BE2C (cell line): Measurements from ENCODE around the gene RAB11FIP3.

ENCODE experiments used
- DNase-seq: peaks from one replicate; pipeline ENCODE4 v3.0.0-alpha.2; 2020
- H3K27me3 ChIP-seq: fragments of 250-450 bp; sonication (Bioruptor Pico); 2 replicates; pipeline ENCODE4 v1.5.1; 2020; ENCODE audit warnings: mild to moderate bottlenecking
- H3K36me3 ChIP-seq: fragments of 250-450 bp; sonication (Bioruptor Pico); 2 replicates; pipeline ENCODE4 v1.5.1; 2020; ENCODE audit warnings: mild to moderate bottlenecking
- H3K4me1 ChIP-seq: fragments of 250-450 bp; sonication (Bioruptor Pico); 2 replicates; pipeline ENCODE4 v1.5.1; 2020
- H3K4me3 ChIP-seq: 2 replicates; pipeline ENCODE4 v1.5.1; 2011; ENCODE audit warnings: low read depth, low read length
- H3K9me3 ChIP-seq: fragments of 250-450 bp; sonication (Bioruptor Pico); 2 replicates; pipeline ENCODE4 v1.5.1; 2020
- CTCF ChIP-seq: IDR thresholded peaks from 2 replicates; pipeline ENCODE4 v1.5.1; 2012; ENCODE audit warnings: mild to moderate bottlenecking, low read depth, low read length

The RAB11FIP3 gene

GRCh38 chr16:552171-552570, 126.7 kb downstream of the RAB11FIP3 start:
- peaks cover 50% of the 10 kb centered on the region for H3K36me3 ChIP-seq
- TF ChIP-seq CTCF, result no peak
- no peaks in the 10 kb centered on the region for H3K27me3 ChIP-seq
- no peak for DNase-seq
- peaks cover 20% of the 10 kb centered on the region for H3K4me1 ChIP-seq
- H3K4me3 ChIP-seq, result no peak overlapping the region
- H3K9me3 ChIP-seq, result no peaks in the 10 kb centered on the region

DNA sequence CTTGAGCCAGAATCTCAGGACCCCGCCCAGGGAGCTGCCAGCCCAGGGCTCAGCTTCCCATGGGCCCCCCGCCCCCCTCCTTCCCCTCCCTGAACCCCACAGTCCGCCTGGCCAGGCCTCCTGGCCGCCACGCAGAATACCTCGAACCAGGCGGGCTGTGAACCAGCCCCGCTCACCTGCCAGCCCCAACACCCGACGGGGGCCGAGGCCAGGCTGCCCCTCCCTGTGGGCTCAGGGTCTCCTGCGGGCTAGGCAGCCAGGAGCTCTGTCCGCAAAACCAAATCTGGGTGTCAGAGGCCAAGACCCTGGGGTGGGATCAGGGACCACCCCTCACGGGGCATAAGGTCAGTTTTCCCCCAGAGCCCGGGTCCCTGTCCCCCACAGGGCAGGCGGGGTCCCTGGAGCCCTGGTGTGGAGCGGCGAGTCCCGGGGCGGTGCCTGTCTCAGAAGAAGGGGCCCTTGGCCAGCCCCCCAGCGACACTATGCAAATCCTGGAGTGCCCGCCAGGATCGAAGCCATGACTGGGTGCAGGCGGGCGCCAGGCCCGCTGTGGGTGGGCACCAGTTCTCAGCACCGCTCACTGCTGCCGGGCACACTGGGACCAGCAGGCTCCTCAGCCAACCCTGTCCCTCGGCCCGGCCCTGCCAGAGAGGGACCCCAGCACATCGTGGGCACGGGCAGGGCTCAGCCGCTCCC, 128.3 kb downstream of the RAB11FIP3 start:
- Histone ChIP-seq H3K4me1 (peaks cover 16% of the 10 kb centered on the region), H3K36me3 (peaks cover 35% of the 10 kb centered on the region), H3K27me3 (no peaks in the 10 kb centered on the region; the same call in 1 of the 2 replicates), H3K4me3 (no peak overlapping the region), H3K9me3 (no peaks in the 10 kb centered on the region)
- no peak for TF ChIP-seq CTCF
- no peak for DNase-seq

DNA sequence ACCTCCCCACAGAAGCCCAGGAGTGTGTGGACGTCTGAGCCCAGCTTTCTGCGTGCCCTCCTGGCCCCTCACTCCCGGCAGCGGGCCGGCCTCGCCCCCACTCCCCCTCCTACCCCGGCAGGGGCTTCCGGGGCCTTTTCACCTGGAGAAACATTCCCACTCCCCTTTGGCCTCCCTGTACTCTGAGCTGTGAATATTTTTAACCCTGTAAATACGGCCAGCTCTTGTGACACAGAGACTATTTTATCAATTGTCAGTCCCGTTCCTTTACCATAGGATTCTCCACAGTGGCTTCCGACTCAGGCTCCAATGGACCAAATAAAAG, 128.8 kb downstream of the RAB11FIP3 start:
- Histone ChIP-seq H3K27me3 (peaks cover 2% of the 10 kb centered on the region), H3K4me3 (no peak overlapping the region), H3K4me1 (peaks cover 16% of the 10 kb centered on the region), H3K36me3 (peaks cover 34% of the 10 kb centered on the region), H3K9me3 (no peaks in the 10 kb centered on the region)
- DNase-seq, result no peak
- no peak for TF ChIP-seq CTCF

DNA sequence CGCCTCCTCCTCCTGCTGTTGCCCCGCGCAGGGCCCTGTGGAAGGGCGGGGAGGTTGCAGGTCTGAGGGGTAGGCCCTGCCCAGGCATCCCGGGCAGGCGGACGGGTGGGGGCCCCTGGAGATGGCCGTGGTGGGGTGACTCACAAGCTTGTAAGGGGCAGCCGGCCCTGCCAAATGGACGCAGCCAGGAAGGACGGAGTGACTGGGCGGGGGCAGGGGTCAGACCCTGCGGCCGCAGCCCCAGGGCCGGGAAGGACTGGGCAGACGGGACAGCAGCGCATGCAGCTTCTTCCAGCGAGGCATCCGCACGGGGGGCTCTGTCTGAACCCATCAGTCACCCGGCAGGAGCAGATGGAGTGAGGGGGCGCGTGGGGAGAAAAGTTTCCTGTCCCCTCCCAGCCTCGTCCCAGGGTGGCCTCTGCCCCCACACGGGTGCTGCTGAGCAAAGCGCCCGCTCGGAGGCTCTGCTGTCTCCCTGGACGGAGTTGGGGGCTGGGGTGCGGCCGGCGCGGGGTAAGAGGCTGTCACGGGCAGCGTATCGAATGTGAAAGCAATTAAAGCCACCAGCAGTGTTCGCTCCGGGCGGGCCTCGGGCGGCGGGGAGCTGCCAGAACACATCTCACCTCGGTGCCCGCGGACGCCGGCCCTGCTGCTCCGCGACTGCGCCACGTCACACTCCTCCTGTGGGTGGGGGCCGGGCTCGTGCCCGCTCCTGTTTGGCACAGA, 129.4 kb downstream of the RAB11FIP3 start:
- H3K27me3 ChIP-seq, result peaks cover 8% of the 10 kb centered on the region
- H3K9me3 ChIP-seq, result no peaks in the 10 kb centered on the region
- DNase-seq, result peak; percentile 59
- H3K4me1 ChIP-seq, result peaks cover 16% of the 10 kb centered on the region
- H3K36me3 ChIP-seq, result peaks cover 28% of the 10 kb centered on the region
- no peak for TF ChIP-seq CTCF
- H3K4me3 ChIP-seq, result no peak overlapping the region

DNA sequence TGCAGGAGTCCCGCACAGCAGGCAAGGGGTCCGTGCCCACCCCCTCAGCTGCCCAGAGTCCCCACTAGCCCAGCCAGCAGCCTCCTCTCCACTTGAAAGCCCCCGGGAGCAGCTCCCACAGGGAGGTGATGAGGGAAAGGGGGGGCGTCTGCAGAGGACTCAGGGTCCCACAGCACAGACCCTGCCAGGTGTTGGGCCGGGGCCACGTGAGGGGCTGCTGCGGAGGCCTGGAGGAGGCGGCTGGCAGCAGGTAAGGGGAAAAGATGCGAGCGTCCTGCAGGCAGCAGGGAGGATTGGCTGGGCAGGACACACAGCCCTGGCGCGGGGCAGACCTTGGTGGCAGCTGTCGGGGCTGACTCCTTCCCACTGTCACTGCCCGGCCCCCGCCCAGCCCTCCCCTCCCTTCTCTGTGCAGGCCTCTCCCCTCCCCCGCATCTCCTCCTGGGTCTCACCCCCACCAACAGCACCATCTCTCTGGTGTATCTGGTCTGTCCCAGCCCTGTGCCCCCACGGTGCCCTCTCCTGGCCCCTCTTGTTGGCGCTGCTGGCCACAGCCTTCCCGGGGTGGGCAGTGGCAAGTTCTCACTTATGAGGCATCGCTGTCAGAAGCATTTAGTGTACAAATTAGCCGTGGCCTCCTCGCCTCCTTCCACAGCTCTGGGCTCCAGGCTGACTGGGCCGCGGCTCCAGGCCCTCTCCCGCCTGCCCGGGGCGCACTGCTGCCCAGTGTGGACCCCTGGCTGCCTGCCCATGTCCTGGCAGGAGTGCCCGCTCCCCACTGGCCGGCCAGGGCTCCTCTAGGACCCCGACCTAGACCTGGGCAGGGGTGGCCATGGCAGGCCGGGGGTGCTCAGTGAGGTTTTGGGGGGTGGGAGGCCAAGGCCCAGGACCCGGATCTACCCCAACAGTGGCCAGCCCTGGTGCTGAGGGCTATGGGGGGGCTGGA, 130.4 kb downstream of the RAB11FIP3 start:
- no peak for TF ChIP-seq CTCF
- H3K9me3 ChIP-seq, result no peaks in the 10 kb centered on the region
- H3K4me3 ChIP-seq, result no peak overlapping the region
- peaks cover 16% of the 10 kb centered on the region for H3K27me3 ChIP-seq
- DNase-seq, result peak; percentile 60
- H3K4me1 ChIP-seq, result peaks cover 16% of the 10 kb centered on the region
- peaks cover 23% of the 10 kb centered on the region for H3K36me3 ChIP-seq
